HG03432 (cell line): Measurements from ENCODE around the gene NUBP1.

Source experiments
- ATAC-seq: cut with Tn5 transposase; IDR thresholded peaks from one replicate; pipeline ENCODE4 v1.9.1; 2021; ENCODE audit warnings: mild to moderate bottlenecking, moderate library complexity; ENCODE audit not compliant: unreplicated experiment

The NUBP1 gene

DNA sequence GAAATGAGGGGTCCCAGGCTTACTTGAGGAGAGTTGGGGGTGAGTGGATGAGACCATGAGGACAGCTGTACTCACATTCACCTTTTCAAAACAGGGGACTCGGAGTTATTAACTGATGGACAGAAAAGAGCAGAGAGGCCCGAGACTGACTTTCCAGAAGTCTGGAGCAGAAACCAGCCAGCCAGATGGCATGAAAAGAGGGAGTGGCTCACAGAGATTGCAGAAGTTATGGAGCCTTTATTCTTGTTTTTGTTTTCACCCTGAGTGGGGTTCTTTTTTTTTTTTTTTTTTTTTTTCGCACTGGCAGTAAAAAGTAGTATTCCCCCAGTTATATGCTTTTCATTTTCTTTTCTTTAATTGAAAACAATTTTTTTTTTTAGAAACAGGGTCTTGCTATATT lies 56.1 kb downstream of the NUBP1 start:
- no peak for ATAC-seq

DNA sequence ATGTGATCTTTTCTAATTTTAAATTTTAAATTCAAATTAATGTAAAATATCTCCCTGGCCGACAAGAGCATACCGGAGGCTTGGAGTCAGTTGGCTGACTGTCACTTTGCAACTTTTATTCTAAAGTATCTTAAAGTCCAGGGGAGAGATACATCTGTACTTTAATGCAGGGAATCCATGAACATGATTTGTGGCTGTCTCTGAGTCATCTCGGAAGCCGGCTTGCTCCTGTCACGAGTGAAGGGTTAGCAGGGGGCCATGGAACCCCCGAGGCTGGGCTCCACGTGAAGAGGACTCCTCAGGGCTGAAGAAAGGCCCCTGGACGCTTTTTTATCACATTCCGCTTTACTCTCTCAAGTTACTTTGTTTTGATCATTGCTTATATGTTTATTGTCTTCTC lies 61.7 kb downstream of the NUBP1 start:
- ATAC-seq: no peak

DNA sequence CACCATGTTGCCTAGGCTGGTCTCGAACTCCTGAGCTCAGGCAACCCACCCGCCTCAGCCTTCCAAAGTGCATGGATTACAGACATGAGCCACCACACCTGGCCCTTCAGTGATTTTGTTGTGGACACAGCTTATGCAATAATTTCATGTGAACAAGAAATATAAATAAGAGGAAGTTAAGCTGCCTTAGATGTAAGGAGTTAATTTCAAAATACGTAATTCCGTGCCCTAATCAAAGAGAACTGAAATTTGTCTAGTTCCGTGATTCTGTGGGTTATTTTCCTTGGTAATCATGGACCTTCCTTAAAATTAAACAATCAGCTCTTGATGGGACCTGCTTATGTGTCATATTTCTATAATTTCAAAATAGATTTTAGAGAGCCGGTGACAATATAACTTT lies 63.1 kb downstream of the NUBP1 start:
- ATAC-seq: no peak

DNA sequence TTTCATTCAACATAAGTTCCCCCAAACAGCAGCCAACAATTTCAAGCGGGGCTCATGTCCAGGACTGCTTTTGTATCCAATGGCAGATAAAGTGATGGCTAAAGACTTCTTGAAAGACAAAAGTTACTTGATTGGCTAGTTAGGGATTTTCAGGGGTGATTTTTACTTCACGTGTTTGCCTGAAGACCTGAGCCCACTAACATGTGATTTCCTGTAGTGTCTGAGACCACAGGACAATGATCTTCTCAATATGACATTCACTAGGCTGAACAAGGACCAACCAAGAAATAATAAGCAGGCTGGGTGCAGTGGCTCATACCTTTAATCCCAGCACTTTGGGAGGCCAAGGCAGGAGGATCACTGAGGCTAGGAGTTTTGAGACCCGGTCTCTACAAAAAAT lies 64.6 kb downstream of the NUBP1 start:
- no peak for ATAC-seq

DNA sequence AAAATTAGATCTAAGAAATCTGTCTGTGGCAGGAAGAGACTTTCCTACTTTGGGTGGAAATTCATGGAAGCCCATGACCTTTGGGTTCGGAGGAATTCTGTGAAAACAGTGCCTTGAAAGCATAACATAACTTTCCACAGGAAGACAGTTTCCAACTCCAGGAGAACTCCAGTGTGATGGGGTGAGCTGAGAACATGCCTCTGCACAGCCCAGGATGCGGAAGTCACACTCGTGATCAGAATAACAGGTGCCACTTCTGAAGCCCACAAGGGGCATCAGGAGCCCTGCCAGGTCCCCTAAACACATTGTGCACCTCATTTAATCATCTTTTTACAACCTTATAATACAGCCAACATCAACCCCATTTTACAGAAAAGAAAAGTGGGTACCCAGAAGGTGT lies 65.2 kb downstream of the NUBP1 start:
- ATAC-seq: no peak

DNA sequence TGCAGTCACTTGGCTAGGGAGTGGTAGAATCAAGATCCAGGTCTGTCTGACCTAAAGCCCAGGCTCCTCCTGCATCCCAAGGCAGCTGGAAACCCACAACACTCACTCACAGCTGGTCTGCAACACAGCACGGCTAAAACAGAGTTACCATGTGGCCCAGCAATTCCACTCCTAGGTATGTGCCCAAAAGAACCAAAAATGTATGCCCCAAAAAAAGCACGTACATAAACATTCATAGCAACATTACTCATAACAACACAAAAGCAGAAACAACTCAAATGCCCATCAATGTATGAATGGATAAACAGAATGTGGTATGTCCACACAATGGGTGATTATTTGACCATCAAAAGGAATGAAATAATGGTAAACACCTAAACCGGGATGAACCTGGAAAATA lies 66.1 kb downstream of the NUBP1 start:
- ATAC-seq: no peak

DNA sequence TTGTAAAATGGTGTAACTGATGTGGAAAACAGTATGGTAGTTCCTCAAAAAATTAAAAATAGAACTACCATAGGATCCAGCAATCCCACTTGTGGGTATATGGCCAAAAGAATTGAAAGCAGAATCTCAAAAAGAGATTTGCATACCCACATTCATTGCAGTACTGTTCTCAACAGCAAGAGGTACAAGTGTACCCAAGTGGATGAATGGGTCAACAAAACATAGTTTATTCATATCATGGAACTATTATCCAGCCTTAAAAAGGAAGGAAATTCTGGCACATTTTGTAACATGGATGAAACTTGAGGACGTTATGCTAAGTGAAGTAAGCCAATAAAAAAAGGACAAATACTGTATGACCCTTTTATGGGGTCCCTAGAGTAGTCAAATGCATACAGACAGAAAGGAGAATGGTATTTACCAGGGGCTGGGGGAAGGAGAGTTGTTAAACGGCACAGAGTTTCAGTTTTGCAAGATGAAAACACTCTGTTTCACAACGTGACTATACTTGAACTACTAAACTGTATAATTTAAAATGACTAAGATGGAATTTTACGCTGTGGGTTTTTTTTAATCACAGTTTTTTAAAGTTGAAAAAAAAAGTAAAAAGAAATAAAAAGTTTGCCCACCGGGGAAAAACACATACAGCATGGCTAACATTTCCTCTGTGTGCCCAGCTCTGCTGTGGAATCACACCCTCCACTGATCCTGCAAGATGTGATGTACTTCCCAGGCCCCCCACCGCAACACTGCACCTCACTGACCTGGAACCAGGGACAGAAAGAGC lies 68.9 kb downstream of the NUBP1 start:
- ATAC-seq: peak; percentile 83

DNA sequence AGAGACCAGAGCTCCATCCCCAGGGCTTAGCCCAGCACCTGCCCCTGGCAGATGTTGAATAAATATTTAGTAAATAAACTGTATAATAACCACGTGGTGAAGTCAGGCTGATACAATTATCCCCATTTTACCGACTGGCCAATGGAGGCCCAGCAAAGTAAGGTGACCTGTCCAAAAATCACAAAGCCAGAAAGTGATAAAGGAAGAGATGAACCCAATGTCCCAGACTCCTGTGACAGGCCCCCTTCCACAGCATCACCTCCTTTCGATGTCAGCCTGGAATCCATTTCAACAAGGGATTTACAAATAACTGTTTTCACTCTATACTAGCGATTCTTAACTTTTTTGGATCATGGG lies 69.4 kb downstream of the NUBP1 start:
- no peak for ATAC-seq

DNA sequence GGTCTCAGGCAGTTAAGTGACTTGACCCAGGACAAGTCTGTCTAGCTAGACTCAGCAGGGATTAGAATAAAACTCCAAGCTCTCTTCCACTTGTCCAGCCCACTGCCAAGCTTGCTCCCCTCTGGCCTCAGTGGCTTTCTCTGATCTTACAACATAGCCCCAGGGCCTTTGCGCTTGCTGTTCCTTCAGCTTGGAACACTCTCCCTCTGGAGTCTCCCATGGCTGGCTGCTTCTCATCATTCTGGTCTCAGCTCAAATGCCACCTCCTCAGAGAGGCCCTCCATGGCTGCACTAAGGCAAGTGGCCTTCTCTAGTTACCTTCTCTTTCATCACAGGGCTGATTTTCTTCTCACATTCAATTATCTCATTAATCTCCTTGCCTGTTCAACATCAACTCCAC lies 73.9 kb downstream of the NUBP1 start:
- no peak for ATAC-seq

DNA sequence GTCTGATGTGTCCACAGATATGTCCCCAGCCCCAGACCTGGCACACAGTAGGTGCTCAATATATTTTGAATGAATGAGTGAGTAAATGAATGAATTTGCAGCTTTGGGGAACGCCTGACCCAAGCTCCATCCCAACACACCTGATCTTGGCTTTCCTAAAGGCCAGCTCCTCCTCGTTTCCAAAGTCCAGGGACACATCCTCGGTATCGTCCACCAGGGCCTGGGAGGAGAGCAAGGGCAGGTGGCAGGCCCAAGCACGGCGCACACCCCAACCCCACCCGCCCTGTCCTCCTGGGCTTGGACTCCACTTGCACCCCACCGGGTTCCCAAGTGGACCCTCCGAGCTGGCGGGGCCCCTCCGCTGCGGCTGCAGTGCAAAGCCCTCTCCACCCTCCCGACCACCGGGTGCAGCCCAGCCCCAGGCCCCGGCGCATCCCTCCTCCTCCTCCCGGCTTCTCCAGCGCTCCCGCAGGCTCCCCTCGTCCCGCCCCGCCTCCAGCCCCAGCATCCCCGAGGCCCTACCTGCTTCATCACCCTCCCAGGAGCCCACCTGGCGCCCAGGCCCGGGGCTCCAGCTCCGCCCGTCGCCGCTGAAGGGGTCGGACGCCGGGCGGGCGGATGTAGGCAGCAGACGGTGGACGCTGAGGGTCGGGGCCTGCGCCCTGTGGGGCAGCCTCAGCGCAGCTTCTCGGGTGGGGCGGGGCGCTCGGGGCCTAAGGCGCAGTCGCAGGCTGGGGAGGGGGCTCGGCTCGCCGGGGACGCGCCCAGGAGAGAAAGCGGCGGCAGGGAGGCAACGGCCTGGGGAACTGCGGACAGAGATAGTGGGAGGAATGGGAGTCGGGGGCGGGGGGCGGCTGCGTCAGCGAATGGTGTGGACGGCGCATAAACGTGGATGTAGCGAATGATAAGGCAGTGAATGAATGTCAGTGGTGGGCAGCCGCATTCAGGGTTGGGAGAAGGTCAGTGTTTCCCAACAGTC lies 74.6 kb downstream of the NUBP1 start, which contains the start of gene TVP23A:
TSS of gene TVP23A (minus strand) at position 832 of the 979 bp plus-strand sequence. CDS start at position 531, 301 bp downstream.
- no peak for ATAC-seq
